Activated T-helper 17 cell treated with anti-CD3 and anti-CD28 coated beads, Interleukin-2, amount 50 U/mL, for 72 hours (primary cell): ENCODE results near the gene CST9L. TPM values are rescaled to one million over a fixed set of nuclear protein-coding genes. Genes with fewer than 3 reads are reported as not detected.

Source experiments
- ATAC-seq: fragments of 150-1000 bp; cut with Tn5 transposase; replicated peaks from 2 replicates; pipeline ENCODE4 v1.10.0; 2021; ENCODE audit warnings: mild to moderate bottlenecking, moderate library complexity
- H3K27ac Mint-ChIP-seq: one replicate; pipeline ENCODE4 v1.8.0; 2022; ENCODE audit warnings: mixed read lengths
- H3K27me3 Mint-ChIP-seq: one replicate; pipeline ENCODE4 v1.8.0; 2022; ENCODE audit warnings: mixed read lengths
- H3K36me3 Mint-ChIP-seq: one replicate; pipeline ENCODE4 v1.8.0; 2022; ENCODE audit warnings: low read depth, mild to moderate bottlenecking, mixed read lengths
- H3K4me1 Mint-ChIP-seq: one replicate; pipeline ENCODE4 v1.8.0; 2022; ENCODE audit warnings: mixed read lengths
- H3K4me3 Mint-ChIP-seq: one replicate; pipeline ENCODE4 v1.8.0; 2022; ENCODE audit warnings: mild to moderate bottlenecking, mixed read lengths
- H3K9me3 Mint-ChIP-seq: one replicate; pipeline ENCODE4 v1.8.0; 2022; ENCODE audit warnings: mixed read lengths
- total RNA-seq, 2 donors: library from RNA; stranded (reverse); gene quantifications; one replicate each; pipeline ENCODE4 v1.2.3, GENCODE V29; 2022

The CST9L gene
- total RNA-seq, 2 donors from 2014 or later: not detected

DNA sequence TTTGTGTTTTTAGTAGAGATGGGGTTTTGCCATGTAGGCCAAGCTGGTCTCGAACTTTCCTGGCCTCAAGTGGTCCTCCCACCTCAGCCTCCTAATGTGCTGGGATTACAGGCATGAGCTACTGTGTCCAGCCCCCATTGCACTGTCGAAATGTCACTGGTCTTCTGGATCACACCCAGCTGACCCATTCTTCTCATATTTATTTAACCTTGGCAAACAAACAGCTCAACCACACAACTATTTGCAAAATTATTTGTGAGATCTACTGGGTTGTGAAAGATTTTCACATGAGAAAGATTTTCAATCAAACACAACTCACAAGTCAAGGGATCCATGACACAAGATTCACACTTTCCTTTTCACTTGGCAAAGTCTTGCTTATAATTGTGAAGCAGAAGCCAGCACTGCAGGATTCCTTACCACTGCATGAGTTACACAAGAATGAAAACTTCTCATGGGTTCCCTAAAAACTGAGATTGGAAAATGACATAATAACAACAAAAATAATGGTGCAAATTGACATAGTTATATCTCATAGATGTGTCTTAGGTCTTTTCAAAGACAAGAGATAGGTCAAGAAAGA is 2.0 kb upstream of the CST9L start:
- no peaks in the 10 kb centered on the region for H3K36me3 Mint-ChIP-seq
- no peak overlapping the region for H3K27ac Mint-ChIP-seq
- peaks cover 5% of the 10 kb centered on the region for H3K27me3 Mint-ChIP-seq
- H3K9me3 Mint-ChIP-seq: no peaks in the 10 kb centered on the region
- no peak overlapping the region for H3K4me3 Mint-ChIP-seq
- H3K4me1 Mint-ChIP-seq: no peaks in the 10 kb centered on the region
- no peak for ATAC-seq

DNA sequence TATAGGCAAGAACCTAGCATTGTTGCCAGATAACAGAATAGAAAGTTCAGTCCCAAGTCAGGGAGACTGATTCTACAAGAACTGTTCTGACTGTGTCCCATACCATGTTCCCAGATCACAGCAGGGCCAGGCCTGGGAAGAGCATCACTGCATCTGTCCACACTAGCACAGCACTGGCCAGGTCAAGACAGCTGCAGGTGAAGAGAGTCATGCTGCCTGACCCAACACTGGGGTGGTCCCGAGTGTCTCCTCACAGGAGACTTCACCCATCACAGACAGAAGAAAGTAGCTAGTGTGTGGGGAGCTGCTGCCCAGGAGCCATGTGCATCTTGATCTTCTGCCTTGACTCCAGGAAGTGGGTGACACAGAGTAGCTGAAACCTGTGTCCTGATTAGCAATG is 1.3 kb upstream of the CST9L start:
- Mint-ChIP-seq H3K27ac (no peak overlapping the region), H3K4me1 (no peaks in the 10 kb centered on the region), H3K36me3 (no peaks in the 10 kb centered on the region), H3K9me3 (no peaks in the 10 kb centered on the region), H3K4me3 (no peak overlapping the region), H3K27me3 (peaks cover 3% of the 10 kb centered on the region)
- ATAC-seq: no peak

DNA sequence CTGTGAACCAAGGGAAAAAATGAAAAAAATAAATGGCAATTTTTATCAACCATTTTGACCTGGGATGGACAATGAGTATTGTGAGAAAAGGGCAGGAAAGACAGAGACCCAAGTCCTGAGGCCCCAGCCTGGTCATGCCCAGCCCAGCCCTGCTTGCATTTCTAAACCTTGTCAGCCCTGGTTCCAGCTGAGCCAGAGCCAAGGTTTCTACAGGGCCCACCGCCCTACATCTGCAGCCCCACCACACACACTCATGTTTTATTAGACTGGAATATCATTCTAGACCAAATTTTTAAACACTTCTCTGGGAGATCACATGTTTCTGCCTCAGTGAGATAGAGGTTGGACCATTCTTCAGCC is 667 bp upstream of the CST9L start:
- Mint-ChIP-seq H3K36me3 (no peaks in the 10 kb centered on the region), H3K4me1 (no peaks in the 10 kb centered on the region), H3K9me3 (no peaks in the 10 kb centered on the region), H3K4me3 (no peak overlapping the region), H3K27ac (no peak overlapping the region), H3K27me3 (peaks cover 3% of the 10 kb centered on the region)
- no peak for ATAC-seq

DNA sequence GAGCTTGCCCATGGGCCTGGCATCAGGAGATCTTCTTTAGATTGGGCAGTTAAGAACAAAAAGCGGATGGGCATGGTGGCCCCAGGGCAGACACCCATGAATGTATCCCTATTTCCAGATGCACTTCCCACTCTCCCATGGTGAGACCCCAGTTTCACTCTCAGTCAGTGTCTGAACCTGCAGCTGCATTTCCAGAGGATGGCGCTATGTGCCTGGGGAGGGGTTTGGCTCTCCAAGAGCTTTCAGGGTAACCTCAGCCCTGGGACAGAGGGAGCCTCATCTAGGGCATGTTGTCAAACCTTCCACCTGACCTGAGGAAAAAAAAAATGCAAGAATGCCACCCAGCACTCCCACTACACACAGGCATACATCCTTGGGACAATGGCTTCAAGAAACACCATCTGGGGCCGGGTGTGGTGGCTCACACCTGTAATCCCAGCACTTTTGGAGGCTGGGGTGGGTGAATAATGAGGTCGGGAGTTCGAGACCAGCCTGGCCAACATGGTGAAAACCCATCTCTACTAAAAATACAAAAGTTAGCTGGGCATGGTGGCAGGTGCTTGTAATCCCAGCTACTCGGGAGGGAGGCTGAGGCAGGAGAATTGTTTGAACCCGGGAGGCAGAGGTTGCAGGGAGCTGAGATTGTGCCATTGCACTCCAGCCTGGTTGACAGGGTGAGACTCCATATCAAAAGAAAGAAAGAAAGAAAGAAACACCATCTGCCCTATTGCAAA is 1.9 kb downstream of the CST9L start:
- no peaks in the 10 kb centered on the region for H3K36me3 Mint-ChIP-seq
- peaks cover 7% of the 10 kb centered on the region for H3K9me3 Mint-ChIP-seq
- H3K4me3 Mint-ChIP-seq: no peak overlapping the region
- no peak overlapping the region for H3K27ac Mint-ChIP-seq
- H3K27me3 Mint-ChIP-seq: peaks cover 3% of the 10 kb centered on the region
- no peak for ATAC-seq
- no peaks in the 10 kb centered on the region for H3K4me1 Mint-ChIP-seq

DNA sequence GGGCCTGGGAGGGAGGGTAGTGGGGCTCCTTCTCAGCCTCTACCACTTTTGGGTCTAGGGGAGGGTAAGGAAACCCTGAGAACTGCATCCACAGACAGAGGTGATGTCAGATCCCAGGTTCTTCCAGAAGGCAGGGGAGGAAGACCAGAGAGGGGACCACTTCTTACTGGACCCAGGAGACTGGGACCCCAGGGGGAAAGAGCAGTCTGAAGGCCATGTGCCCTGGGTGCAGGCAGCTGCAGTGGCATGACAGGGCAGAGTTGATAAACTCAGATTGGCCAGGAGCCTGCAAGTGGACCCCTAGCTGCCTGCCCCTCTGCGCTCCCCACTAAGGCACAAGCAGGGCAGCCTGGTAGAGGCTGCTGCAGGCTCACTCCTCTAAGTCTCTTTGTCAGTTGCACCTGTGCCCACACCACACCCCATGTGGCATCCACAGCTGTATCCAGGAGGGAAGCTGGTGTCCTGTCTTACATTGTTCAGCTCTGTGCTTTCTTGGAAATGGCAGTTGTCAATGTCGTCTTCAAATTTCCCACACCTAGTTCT is 2.7 kb downstream of the CST9L start:
- Mint-ChIP-seq H3K27me3 (peaks cover 3% of the 10 kb centered on the region), H3K4me3 (no peak overlapping the region), H3K4me1 (no peaks in the 10 kb centered on the region), H3K27ac (no peak overlapping the region), H3K36me3 (no peaks in the 10 kb centered on the region), H3K9me3 (peaks cover 7% of the 10 kb centered on the region)
- no peak for ATAC-seq

DNA sequence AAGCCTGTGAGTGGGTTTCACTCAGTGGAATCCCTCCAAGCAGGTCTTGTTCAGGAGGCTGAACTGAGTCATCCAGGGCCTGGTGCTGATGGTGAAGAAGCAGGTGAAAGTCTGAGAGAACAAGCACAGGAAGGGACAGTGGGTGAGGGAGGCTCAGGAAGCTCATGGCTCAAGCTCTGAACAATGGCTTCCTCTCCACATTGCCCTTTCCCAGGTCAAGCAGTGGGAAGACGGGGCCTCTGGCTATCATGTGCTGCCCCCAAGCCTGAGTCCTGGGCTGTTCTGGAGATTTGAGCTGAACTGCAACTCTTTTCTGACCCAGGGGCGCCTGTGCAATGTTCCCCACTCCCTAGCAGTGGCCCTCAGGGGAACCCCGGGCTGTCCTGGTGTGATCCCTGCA is 3.4 kb downstream of the CST9L start:
- no peak for ATAC-seq
- H3K27ac Mint-ChIP-seq: no peak overlapping the region
- H3K4me1 Mint-ChIP-seq: no peaks in the 10 kb centered on the region
- H3K27me3 Mint-ChIP-seq: peaks cover 3% of the 10 kb centered on the region
- no peak overlapping the region for H3K4me3 Mint-ChIP-seq
- no peaks in the 10 kb centered on the region for H3K36me3 Mint-ChIP-seq
- peaks cover 7% of the 10 kb centered on the region for H3K9me3 Mint-ChIP-seq

DNA sequence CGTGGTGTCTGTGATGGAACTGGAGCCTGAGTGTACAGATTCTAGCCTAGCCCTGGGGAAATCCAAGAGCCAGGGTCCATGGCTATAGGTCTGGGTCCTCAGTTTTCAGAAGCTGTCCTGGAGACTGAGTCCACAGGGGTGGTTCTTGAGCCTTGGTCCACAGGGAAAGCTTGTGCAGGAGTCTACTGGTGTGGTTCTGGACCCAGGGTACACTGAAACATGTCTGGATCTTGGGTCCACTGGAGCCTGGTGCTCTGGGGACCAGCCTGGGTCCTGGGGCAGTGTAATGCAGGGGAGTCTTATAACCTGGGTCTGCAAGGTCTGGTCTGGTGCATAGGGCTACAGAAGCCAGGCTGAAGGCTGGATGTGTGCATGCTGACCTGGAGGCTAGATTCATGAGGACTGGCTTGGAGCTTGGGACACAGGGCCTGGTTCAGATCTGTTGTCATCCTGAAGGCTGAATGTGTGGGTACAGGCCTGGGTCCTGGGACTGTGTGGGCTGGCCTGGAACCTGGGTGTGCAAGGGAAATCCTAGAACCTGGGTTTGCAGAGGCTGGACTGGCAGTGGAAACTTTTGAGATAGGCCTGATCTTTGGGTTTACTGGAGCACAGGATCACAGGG is 5.5 kb downstream of the CST9L start:
- no peak for ATAC-seq
- Mint-ChIP-seq H3K4me3 (no peak overlapping the region), H3K27me3 (peaks cover 3% of the 10 kb centered on the region), H3K36me3 (no peaks in the 10 kb centered on the region), H3K27ac (no peak overlapping the region), H3K4me1 (no peaks in the 10 kb centered on the region), H3K9me3 (peaks cover 7% of the 10 kb centered on the region)

DNA sequence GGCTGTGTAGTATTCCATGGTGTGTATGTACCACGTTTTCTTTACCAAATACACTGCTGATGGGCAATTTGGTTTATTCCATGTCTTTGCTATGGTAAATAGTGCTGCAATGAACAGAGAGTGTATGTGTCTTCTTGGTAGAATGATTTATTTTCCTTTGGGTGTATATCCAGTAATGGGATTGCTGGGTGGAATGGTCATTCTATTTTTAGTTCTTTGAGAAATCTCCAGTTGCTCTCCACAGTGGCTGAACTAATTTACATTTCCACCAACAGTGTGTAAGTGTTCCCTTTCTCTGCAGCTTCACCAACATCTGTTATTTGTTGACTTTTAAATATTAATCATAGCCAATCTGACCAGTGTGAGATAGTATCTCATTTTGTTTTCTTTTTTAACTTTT is 13.9 kb downstream of the CST9L start:
- ATAC-seq: no peak
- H3K4me1 Mint-ChIP-seq: no peaks in the 10 kb centered on the region
- H3K27me3 Mint-ChIP-seq: peaks cover 9% of the 10 kb centered on the region
- H3K9me3 Mint-ChIP-seq: no peaks in the 10 kb centered on the region
- no peak overlapping the region for H3K27ac Mint-ChIP-seq
- H3K4me3 Mint-ChIP-seq: no peak overlapping the region
- H3K36me3 Mint-ChIP-seq: no peaks in the 10 kb centered on the region

DNA sequence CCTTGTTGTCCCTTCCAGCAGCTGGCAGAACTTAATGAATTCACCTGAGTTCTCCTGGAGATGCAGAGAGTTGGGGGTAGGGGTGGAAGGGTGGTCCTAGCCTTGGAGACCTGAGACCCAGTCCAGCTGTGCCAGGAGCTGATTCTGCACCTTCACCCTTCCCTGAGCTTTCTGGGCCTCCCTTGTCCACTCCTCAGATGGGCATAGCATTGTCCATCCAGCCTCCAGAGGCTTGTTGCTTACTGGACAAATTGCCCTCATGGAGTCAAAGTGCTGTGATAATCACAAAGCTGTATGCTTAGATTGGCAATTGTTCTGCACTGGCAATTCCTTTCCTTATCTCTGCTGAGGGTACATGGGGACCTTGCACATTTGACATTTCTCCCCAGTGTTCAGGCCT is 16.5 kb downstream of the CST9L start:
- ATAC-seq: no peak
- Mint-ChIP-seq H3K36me3 (no peaks in the 10 kb centered on the region), H3K4me3 (no peak overlapping the region), H3K27me3 (peaks cover 5% of the 10 kb centered on the region), H3K9me3 (no peaks in the 10 kb centered on the region), H3K4me1 (no peaks in the 10 kb centered on the region), H3K27ac (no peak overlapping the region)

DNA sequence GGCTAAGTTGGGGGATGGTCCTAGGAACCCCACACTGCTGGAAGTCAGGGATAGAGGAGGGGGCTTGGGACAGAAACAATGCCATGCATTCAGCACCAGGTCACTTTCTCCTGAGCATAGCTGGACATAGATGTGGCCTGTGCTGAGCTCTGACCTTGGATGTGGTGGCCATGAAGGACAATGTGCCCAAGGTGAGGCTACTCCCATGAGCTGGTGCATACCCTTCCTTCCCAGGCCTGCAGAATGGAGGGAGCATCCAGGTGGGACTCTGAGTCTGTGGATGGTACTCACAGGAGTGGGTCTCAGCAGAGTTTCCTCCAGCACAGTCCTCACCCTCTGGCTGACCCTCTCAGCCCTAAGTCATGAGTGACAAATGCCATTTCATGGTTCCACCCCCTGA is 16.9 kb downstream of the CST9L start:
- no peak for ATAC-seq

DNA sequence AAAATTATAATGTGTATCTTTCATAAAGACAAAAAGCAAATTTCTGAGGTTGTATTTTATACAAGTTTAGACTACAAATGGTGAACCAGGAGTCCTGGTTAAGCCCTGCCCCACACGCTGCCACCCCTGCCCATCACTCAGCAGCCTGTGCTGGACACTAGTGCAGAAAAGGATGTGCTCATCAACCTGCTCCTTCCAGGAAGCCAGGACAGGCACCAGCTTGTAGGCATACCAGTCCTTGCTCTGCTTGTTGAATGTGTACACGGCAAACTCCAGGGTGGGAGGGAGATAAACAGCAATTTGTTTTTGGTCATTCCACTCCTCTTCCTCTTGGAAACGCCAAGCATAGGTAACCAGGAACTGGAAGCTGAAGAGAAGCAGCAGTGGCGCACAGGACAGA is 18.1 kb downstream of the CST9L start:
- Mint-ChIP-seq H3K9me3 (no peaks in the 10 kb centered on the region), H3K27ac (no peak overlapping the region)
- no peak for ATAC-seq

More for the DNA sequence above, 16.9 kb downstream of the CST9L start:
- H3K27me3 Mint-ChIP-seq: peaks cover 5% of the 10 kb centered on the region
- H3K27ac Mint-ChIP-seq: no peak overlapping the region
- H3K36me3 Mint-ChIP-seq: no peaks in the 10 kb centered on the region
- no peak overlapping the region for H3K4me3 Mint-ChIP-seq
- H3K4me1 Mint-ChIP-seq: no peaks in the 10 kb centered on the region
- H3K9me3 Mint-ChIP-seq: no peaks in the 10 kb centered on the region

DNA sequence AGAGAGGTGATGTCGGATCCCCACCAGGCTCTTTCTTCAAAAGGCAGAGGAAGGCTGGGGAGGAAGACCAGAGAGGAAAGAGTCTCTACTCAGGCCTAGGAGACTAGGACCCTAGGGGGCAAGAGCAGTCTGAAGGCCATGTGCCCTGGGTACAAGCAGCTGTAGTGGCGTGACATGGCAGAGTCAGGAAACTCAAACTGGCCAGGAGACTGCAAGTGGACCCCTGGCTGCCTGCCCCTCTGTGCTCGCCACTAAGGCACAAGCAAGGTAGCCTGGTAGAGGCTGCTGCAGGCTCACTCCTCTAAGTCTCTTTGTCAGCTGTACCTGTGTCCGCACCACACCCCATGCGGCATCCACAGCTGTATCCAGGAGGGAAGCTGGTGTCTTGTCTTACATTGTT is 19.9 kb downstream of the CST9L start:
- no peak overlapping the region for H3K4me3 Mint-ChIP-seq
- no peaks in the 10 kb centered on the region for H3K9me3 Mint-ChIP-seq
- ATAC-seq: no peak
- no peaks in the 10 kb centered on the region for H3K4me1 Mint-ChIP-seq
- H3K27me3 Mint-ChIP-seq: peaks cover 14% of the 10 kb centered on the region
- no peak overlapping the region for H3K27ac Mint-ChIP-seq
- no peaks in the 10 kb centered on the region for H3K36me3 Mint-ChIP-seq

More for the DNA sequence above, 18.1 kb downstream of the CST9L start:
- Mint-ChIP-seq H3K4me1 (no peaks in the 10 kb centered on the region), H3K27me3 (peaks cover 5% of the 10 kb centered on the region), H3K4me3 (no peak overlapping the region), H3K36me3 (no peaks in the 10 kb centered on the region)

DNA sequence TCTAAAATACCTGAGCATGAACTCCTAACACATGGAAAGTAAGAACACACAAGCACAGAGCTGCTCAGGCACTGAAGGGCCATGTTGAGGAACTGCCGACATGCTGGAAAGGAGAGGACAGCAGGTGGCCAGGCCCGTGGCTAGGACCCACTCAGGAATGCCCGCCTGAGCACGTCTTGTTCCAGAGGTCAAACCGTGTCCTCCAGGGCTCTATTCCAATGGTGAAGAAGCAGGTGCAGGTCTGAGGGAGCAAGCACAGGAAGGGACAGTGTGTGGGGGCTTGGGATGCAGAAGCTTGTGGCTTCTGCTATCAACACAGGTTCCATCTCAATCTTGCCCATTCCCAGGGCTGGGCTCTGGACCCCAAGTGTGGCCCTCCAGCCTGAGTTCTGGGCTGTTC is 20.7 kb downstream of the CST9L start:
- H3K4me3 Mint-ChIP-seq: no peak overlapping the region
- H3K36me3 Mint-ChIP-seq: no peaks in the 10 kb centered on the region
- no peak overlapping the region for H3K27ac Mint-ChIP-seq
- H3K4me1 Mint-ChIP-seq: no peaks in the 10 kb centered on the region
- no peak for ATAC-seq
- peaks cover 19% of the 10 kb centered on the region for H3K27me3 Mint-ChIP-seq
- H3K9me3 Mint-ChIP-seq: no peaks in the 10 kb centered on the region

DNA sequence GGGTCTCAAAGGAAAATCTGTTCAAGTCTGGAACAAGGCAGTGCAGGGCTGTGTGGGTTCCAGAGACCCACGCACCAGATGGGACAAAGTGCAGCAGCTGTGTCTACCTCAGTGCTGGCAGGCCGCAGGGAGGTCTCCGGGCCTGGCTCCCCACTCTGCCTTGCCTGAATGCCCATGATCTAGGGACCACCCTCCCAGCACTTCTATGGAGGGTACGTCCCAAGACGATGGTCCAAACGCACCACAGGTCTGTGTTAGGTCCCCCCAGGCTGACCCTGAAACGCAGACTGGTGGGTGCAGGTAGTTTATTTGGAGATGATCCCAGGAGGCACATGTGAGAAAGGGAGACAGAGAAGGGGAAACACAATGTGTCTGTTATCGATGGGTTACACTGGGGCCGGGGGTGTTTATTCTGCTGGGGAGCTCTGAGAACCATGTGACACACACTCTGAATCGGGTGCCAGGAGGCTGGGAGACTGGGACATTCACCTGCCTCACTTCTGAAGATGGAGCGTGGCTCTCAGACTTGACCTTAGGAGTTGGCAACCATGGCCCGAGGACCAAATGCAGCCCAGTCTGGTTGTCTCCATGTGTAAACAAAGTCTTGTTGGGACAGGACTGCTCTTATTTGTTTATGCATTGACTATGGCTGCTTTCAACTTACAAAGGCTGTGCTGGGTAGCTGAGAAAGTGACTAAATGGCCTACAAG is 21.7 kb downstream of the CST9L start:
- H3K4me1 Mint-ChIP-seq: no peaks in the 10 kb centered on the region
- no peak for ATAC-seq
- H3K27ac Mint-ChIP-seq: no peak overlapping the region
- no peaks in the 10 kb centered on the region for H3K36me3 Mint-ChIP-seq
- no peak overlapping the region for H3K4me3 Mint-ChIP-seq
- H3K27me3 Mint-ChIP-seq: peaks cover 21% of the 10 kb centered on the region
- H3K9me3 Mint-ChIP-seq: no peaks in the 10 kb centered on the region

DNA sequence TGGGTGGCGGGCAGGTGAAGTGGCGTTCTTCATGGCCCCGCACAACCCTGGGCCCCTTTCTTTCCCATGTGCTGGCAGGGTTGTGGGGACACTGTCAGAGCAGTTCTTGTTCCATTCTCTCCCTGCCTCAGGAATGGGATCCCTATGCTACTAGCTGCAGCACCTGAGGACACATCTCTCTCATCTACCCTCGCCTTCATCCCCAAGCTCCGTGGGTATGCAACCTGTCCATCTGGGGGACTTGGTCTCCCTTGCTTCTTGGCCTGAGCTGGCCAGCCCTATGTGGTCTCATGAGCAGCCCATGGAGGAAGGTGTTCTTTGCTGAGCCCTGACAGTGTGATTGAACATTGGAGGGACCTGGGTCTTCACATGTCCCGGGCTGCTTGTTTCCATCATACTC is 24.2 kb downstream of the CST9L start:
- no peak overlapping the region for H3K4me3 Mint-ChIP-seq
- no peak overlapping the region for H3K27ac Mint-ChIP-seq
- no peaks in the 10 kb centered on the region for H3K36me3 Mint-ChIP-seq
- H3K27me3 Mint-ChIP-seq: peaks cover 21% of the 10 kb centered on the region
- H3K9me3 Mint-ChIP-seq: no peaks in the 10 kb centered on the region
- no peaks in the 10 kb centered on the region for H3K4me1 Mint-ChIP-seq
- ATAC-seq: no peak
